Measurements from ENCODE around the gene BAMBI.

Gene BAMBI, protein sequence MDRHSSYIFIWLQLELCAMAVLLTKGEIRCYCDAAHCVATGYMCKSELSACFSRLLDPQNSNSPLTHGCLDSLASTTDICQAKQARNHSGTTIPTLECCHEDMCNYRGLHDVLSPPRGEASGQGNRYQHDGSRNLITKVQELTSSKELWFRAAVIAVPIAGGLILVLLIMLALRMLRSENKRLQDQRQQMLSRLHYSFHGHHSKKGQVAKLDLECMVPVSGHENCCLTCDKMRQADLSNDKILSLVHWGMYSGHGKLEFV

DNA sequence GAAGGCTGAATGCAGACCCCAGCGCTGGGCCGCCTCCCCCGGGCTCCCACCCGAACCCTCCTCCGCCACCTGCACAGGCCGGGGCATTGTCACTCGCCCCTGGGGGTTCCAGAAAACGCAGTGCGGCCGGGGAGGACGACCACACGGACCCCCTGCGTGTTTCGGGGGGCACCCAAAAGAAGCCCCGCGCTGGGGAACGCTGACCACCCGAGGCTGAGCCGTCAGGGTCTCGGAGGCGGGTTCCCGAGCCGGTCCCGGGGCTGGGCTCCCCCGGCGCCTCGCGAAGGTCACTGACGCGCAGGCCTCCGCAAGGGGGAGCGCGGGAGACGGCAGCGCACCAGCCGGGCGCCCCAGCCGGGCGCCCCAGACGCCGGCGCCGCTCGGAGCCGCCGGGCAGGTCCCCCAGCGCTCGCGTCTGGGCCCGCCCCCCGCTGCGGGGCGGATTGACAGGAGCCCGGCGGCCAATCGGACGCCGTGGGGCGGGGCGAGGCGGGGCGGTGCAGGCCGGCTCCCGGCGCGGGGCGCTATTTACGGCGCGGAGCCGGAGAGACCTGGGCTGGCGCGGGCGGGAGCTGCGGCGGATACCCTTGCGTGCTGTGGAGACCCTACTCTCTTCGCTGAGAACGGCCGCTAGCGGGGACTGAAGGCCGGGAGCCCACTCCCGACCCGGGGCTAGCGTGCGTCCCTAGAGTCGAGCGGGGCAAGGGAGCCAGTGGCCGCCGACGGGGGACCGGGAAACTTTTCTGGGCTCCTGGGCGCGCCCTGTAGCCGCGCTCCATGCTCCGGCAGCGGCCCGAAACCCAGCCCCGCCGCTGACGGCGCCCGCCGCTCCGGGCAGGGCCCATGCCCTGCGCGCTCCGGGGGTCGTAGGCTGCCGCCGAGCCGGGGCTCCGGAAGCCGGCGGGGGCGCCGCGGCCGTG, at the start of gene BAMBI:
TSS of gene BAMBI (plus strand) at position 554 of the 920 bp plus-strand sequence. CDS start 377 bp downstream, outside the sequence.
- TF ChIP-seq, protein P1, sequence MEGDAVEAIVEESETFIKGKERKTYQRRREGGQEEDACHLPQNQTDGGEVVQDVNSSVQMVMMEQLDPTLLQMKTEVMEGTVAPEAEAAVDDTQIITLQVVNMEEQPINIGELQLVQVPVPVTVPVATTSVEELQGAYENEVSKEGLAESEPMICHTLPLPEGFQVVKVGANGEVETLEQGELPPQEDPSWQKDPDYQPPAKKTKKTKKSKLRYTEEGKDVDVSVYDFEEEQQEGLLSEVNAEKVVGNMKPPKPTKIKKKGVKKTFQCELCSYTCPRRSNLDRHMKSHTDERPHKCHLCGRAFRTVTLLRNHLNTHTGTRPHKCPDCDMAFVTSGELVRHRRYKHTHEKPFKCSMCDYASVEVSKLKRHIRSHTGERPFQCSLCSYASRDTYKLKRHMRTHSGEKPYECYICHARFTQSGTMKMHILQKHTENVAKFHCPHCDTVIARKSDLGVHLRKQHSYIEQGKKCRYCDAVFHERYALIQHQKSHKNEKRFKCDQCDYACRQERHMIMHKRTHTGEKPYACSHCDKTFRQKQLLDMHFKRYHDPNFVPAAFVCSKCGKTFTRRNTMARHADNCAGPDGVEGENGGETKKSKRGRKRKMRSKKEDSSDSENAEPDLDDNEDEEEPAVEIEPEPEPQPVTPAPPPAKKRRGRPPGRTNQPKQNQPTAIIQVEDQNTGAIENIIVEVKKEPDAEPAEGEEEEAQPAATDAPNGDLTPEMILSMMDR (IDR thresholded peaks at IDR 0.05; ENCODE audit: insufficient read depth, low read depth, low read length, missing control alignments): peak; percentile 37
- DNase-seq (ENCODE audit: low read depth): peak; percentile 95
- peak within 1 kb of the TSS; percentile 55 for H3K4me3 ChIP-seq (ENCODE audit: low read length)

- peak; percentile 80 for DNase-seq (ENCODE audit: low read depth)
- TF ChIP-seq, protein P1 (IDR thresholded peaks at IDR 0.05; ENCODE audit: insufficient read depth, low read depth, low read length, missing control alignments): peak; percentile 96
- H3K4me3 ChIP-seq (ENCODE audit: low read length): no peak overlapping the region
These were observed 49.0 kb upstream of the BAMBI start for GRCh38 chr10:28628184-28628893.

GRCh38 chr10:28631896-28632583, 45.3 kb upstream of the BAMBI start:
- H3K4me3 ChIP-seq (ENCODE audit: low read length): no peak overlapping the region
- TF ChIP-seq, protein P1 (IDR thresholded peaks at IDR 0.05; ENCODE audit: insufficient read depth, low read depth, low read length, missing control alignments): no peak
- peak; percentile 34 for DNase-seq (ENCODE audit: low read depth)

DNA sequence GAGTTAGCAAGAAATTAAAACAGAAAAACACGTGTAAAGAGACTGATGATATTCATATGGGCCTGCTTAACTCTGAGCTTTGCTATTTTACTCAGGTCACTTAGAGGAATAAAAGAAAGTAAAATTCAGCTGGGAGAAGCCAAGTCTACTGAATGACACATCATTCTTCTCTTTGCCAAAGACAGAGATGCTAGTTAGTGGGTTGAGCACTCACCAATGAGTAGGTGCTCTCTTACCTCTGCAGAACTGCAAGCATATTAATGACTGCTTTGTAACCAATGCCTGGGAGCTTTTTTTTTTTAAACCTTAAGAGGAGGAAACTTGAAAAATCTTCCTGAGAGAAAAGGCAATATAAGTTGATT, 44.8 kb upstream of the BAMBI start:
- H3K4me3 ChIP-seq (ENCODE audit: low read length): no peak overlapping the region
- no peak for DNase-seq (ENCODE audit: low read depth)

GRCh38 chr10:28633750-28634149, 43.6 kb upstream of the BAMBI start:
- no peak for DNase-seq (ENCODE audit: low read depth)
- TF ChIP-seq, protein P1 (IDR thresholded peaks at IDR 0.05; ENCODE audit: insufficient read depth, low read depth, low read length, missing control alignments): no peak

More for the DNA sequence above, 44.8 kb upstream of the BAMBI start:
- TF ChIP-seq, protein P1 (IDR thresholded peaks at IDR 0.05; ENCODE audit: insufficient read depth, low read depth, low read length, missing control alignments): no peak

DNA sequence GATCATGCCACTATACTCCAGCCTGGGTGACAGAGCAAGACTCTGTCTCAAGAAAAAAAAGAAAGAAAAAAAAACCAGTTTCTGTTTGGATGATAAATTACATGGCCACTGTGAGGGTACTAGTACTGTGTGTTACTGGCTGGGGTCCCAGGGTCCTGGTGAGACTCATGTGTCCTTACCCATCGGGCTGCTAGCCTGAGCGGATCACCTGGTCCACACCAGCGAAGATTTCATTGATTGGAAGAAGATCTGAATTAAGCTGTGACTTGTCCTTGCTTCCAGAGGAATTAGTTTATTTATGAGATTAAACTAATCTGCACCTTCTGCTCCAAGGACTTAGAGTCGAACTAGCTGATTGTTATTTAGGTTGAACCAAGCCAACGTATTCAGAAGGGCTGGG, 40.0 kb upstream of the BAMBI start:
- no peak overlapping the region for H3K4me3 ChIP-seq (ENCODE audit: low read length)
- no peak for DNase-seq (ENCODE audit: low read depth)
- TF ChIP-seq, protein P1 (IDR thresholded peaks at IDR 0.05; ENCODE audit: insufficient read depth, low read depth, low read length, missing control alignments): no peak

More at GRCh38 chr10:28633750-28634149, 43.6 kb upstream of the BAMBI start:
- no peak overlapping the region for H3K4me3 ChIP-seq (ENCODE audit: low read length)
